ENCODE data around the gene CFAP91.
A peak's percentile ranks its signal among the peaks of the same experiment; 100 is the strongest.

CFAP91 gene

DNA sequence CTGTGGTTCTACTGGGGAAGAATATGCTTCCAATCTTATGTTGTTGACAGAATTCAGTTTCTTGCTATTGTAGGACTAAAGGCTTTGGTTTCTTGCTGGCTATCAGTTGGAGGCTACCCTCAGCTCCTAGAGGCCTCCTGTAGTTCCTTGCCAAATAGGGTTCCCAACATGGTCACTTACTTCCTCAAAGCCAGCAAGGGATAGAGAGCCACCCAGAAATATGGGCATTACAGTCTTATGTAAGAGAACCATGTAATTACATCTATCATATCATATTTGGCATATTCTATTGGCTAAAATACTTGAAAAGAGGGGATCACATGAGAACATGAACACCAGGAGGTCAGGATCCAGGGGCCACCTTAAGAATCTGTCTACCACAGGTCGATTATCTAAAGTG lies 19.4 kb upstream of the CFAP91 start:
- peaks cover 6% of the 10 kb centered on the region for H3K4me1 ChIP-seq (ENCODE audit: low read depth, poor library complexity, severe bottlenecking)
- no peak overlapping the region for H3K4me2 ChIP-seq
- H3K36me3 ChIP-seq (ENCODE audit: insufficient read depth) = no peaks in the 10 kb centered on the region
- no peaks in the 10 kb centered on the region for H3K79me2 ChIP-seq (ENCODE audit: insufficient read depth, low read depth)
- TF ChIP-seq, protein P1, sequence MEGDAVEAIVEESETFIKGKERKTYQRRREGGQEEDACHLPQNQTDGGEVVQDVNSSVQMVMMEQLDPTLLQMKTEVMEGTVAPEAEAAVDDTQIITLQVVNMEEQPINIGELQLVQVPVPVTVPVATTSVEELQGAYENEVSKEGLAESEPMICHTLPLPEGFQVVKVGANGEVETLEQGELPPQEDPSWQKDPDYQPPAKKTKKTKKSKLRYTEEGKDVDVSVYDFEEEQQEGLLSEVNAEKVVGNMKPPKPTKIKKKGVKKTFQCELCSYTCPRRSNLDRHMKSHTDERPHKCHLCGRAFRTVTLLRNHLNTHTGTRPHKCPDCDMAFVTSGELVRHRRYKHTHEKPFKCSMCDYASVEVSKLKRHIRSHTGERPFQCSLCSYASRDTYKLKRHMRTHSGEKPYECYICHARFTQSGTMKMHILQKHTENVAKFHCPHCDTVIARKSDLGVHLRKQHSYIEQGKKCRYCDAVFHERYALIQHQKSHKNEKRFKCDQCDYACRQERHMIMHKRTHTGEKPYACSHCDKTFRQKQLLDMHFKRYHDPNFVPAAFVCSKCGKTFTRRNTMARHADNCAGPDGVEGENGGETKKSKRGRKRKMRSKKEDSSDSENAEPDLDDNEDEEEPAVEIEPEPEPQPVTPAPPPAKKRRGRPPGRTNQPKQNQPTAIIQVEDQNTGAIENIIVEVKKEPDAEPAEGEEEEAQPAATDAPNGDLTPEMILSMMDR (conservative IDR thresholded peaks at IDR 0.05; ENCODE audit: low read depth, low read length) = no peak
- H3K27me3 ChIP-seq (ENCODE audit: insufficient read depth, low read depth) = no peaks in the 10 kb centered on the region
- no peak overlapping the region for H2AFZ ChIP-seq (ENCODE audit: low read depth)
- no peak overlapping the region for H3K27ac ChIP-seq
- no peak overlapping the region for H3K9ac ChIP-seq
- no peak overlapping the region for H3K4me3 ChIP-seq (IDR thresholded peaks at IDR 0.05; ENCODE audit: insufficient read depth, low read depth, low read length)
- no peaks in the 10 kb centered on the region for H4K20me1 ChIP-seq (ENCODE audit: insufficient read depth)

DNA sequence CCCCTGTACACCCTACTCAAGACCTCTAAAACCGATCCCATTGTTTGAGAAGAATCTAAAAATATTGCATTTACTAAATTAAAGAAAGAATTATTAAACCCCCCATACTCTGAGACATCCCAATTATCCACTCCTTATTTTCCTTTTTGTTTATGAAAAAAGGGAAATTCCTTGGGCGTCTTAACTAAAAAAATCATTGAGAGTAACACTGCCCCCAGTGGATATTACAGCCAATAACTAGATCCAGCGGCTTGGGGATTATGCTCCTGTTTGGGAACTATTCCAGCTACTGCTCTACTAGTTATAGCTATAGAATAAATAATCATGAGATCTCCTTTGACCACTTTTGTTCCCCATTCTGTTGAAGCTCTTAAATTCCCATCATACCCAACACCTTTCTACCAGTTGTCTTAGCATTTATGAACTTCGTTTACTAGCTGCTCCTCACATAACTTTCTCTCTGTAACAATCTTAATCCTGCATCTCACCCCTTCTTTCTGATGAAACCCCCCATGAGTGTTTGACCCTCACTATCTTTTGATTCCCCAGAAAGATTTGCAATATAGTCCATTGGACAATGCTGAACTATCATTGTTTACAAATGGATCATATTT lies 12.7 kb upstream of the CFAP91 start:
- Histone ChIP-seq H3K27ac (no peak overlapping the region), H3K36me3 (ENCODE audit: insufficient read depth) (no peaks in the 10 kb centered on the region), H3K79me2 (ENCODE audit: insufficient read depth, low read depth) (no peaks in the 10 kb centered on the region), H3K27me3 (ENCODE audit: insufficient read depth, low read depth) (no peaks in the 10 kb centered on the region), H2AFZ (ENCODE audit: low read depth) (no peak overlapping the region), H3K9ac (no peak overlapping the region), H3K4me2 (no peak overlapping the region), H4K20me1 (ENCODE audit: insufficient read depth) (no peaks in the 10 kb centered on the region), H3K4me1 (ENCODE audit: low read depth, poor library complexity, severe bottlenecking) (no peaks in the 10 kb centered on the region), H3K4me3 (IDR thresholded peaks at IDR 0.05; ENCODE audit: insufficient read depth, low read depth, low read length) (no peak overlapping the region)
- TF ChIP-seq, protein P1 (conservative IDR thresholded peaks at IDR 0.05; ENCODE audit: low read depth, low read length) = peak; percentile 67

DNA sequence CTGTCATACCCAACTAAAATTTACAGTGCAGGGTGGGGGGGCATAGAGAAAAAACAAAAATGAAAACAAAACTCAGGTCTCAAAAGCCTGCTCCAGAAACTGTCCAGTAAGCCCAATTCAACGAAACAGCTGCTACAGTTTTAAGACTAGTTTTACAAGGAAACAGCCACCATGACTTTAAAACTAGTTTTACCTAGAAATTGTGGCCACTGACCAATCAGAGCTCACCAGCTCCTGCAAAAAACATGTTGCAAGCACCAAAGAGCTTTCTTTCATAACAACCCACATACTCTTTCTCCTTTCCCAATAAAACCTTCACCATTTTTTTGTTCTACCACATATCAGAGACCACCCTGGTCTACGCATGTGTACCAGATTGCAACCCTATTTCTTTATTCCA lies 7.3 kb upstream of the CFAP91 start:
- peaks cover 9% of the 10 kb centered on the region for H3K4me1 ChIP-seq (ENCODE audit: low read depth, poor library complexity, severe bottlenecking)
- no peaks in the 10 kb centered on the region for H3K27me3 ChIP-seq (ENCODE audit: insufficient read depth, low read depth)
- H3K9ac ChIP-seq = no peak overlapping the region
- no peaks in the 10 kb centered on the region for H3K36me3 ChIP-seq (ENCODE audit: insufficient read depth)
- H3K79me2 ChIP-seq (ENCODE audit: insufficient read depth, low read depth) = no peaks in the 10 kb centered on the region
- no peak overlapping the region for H3K27ac ChIP-seq
- H3K4me2 ChIP-seq = no peak overlapping the region
- TF ChIP-seq, protein P1 (conservative IDR thresholded peaks at IDR 0.05; ENCODE audit: low read depth, low read length) = no peak
- H2AFZ ChIP-seq (ENCODE audit: low read depth) = no peak overlapping the region
- H4K20me1 ChIP-seq (ENCODE audit: insufficient read depth) = no peaks in the 10 kb centered on the region
- H3K4me3 ChIP-seq (IDR thresholded peaks at IDR 0.05; ENCODE audit: insufficient read depth, low read depth, low read length) = no peak overlapping the region

DNA sequence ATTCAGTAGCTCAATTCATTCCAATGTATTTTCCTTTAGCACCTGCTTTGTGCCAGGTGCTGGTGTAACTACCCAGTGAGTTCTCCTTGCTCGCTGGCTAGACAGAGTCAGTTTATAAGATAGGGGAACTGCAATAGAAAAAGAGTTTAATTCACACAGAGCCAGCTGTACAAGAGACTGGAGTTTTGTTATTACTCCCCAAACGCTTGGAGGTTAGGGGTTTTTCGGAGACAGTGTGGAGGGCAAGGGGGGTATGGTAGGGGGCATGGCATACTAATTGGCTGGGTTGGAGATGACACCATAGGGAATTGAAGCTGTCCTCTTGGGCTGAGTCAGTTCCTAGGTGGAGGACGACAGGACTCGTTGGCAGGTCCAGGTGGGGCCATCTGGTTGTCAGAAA lies 5.4 kb upstream of the CFAP91 start:
- Histone ChIP-seq H2AFZ (ENCODE audit: low read depth) (no peak overlapping the region), H3K9ac (no peak overlapping the region), H3K4me2 (no peak overlapping the region), H3K27me3 (ENCODE audit: insufficient read depth, low read depth) (no peaks in the 10 kb centered on the region), H3K79me2 (ENCODE audit: insufficient read depth, low read depth) (no peaks in the 10 kb centered on the region), H3K36me3 (ENCODE audit: insufficient read depth) (no peaks in the 10 kb centered on the region), H3K4me1 (ENCODE audit: low read depth, poor library complexity, severe bottlenecking) (peaks cover 9% of the 10 kb centered on the region), H3K4me3 (IDR thresholded peaks at IDR 0.05; ENCODE audit: insufficient read depth, low read depth, low read length) (no peak overlapping the region), H4K20me1 (ENCODE audit: insufficient read depth) (no peaks in the 10 kb centered on the region), H3K27ac (no peak overlapping the region)
- TF ChIP-seq, protein P1 (conservative IDR thresholded peaks at IDR 0.05; ENCODE audit: low read depth, low read length) = no peak
